HepG2 (cell line): ENCODE data around the gene C19orf33. TPM values are rescaled to one million over a fixed set of nuclear protein-coding genes. Genes with fewer than 3 reads are reported as not detected.

Experiments used
- BRCA1 ChIP-seq: sonication (generic); formaldehyde crosslinking; IDR thresholded peaks from 2 replicates; pipeline ENCODE4 v1.4.0; 2020; ENCODE audit warnings: missing genetic modification reagents
- ESRRA ChIP-seq: sonication (generic); formaldehyde crosslinking; IDR thresholded peaks from 2 replicates; pipeline ENCODE4 v1.5.1; 2020; ENCODE audit warnings: mild to moderate bottlenecking, low read depth, missing genetic modification reagents
- GRHL1 ChIP-seq: sonication (generic); formaldehyde crosslinking; conservative IDR thresholded peaks from 2 replicates; pipeline ENCODE4 v1.8.0; 2022; ENCODE audit warnings: missing genetic modification reagents
- HNRNPLL ChIP-seq: fragments of 200-400 bp; formaldehyde crosslinking; IDR thresholded peaks from 2 replicates; pipeline ENCODE4 v1.6.1; 2017; ENCODE audit warnings: mild to moderate bottlenecking, low read depth, low read length; ENCODE audit not compliant: poor library complexity, severe bottlenecking
- HOXA7 ChIP-seq: sonication (generic); formaldehyde crosslinking; IDR thresholded peaks from 2 replicates; pipeline ENCODE4 v1.8.1; 2022; ENCODE audit warnings: mild to moderate bottlenecking, missing genetic modification reagents, moderate library complexity
- MEIS1 ChIP-seq: sonication (generic); formaldehyde crosslinking; IDR thresholded peaks from 2 replicates; pipeline ENCODE4 v1.9.0; 2021; ENCODE audit warnings: mild to moderate bottlenecking, missing genetic modification reagents, moderate library complexity, borderline replicate concordance
- MXI1 ChIP-seq: IDR thresholded peaks from 3 replicates; pipeline ENCODE4 v1.6.1; 2012; ENCODE audit warnings: low read depth, low read length, inconsistent platforms, borderline replicate concordance
- POGK ChIP-seq: sonication (generic); formaldehyde crosslinking; conservative IDR thresholded peaks from 2 replicates; pipeline ENCODE4 v1.8.0; 2022; ENCODE audit warnings: mild to moderate bottlenecking, moderate library complexity, missing genetic modification reagents
- SNAPC2 ChIP-seq: sonication (generic); formaldehyde crosslinking; IDR thresholded peaks from 2 replicates; pipeline ENCODE4 v1.8.1; 2022; ENCODE audit warnings: mild to moderate bottlenecking, missing genetic modification reagents
- SP4 ChIP-seq: sonication (generic); formaldehyde crosslinking; IDR thresholded peaks from 2 replicates; pipeline ENCODE4 v1.8.1; 2023; ENCODE audit warnings: mild to moderate bottlenecking, missing genetic modification reagents
- TBX3 ChIP-seq: fragments of 450-650 bp; IDR thresholded peaks from 2 replicates; pipeline ENCODE4 v1.6.1; 2017; ENCODE audit warnings: antibody characterized with exemption, mild to moderate bottlenecking, inconsistent platforms, borderline replicate concordance
- THRA ChIP-seq: sonication (generic); formaldehyde crosslinking; IDR thresholded peaks from 2 replicates; pipeline ENCODE4 v1.4.0; 2020; ENCODE audit warnings: missing genetic modification reagents, borderline replicate concordance
- WIZ ChIP-seq: sonication (generic); formaldehyde crosslinking; IDR thresholded peaks from 2 replicates; pipeline ENCODE4 v1.5.1; 2020; ENCODE audit warnings: mild to moderate bottlenecking, missing genetic modification reagents
- YEATS2 ChIP-seq: sonication (generic); formaldehyde crosslinking; IDR thresholded peaks from 2 replicates; pipeline ENCODE4 v1.4.0; 2020; ENCODE audit warnings: missing genetic modification reagents, borderline replicate concordance
- YY1 ChIP-seq: IDR thresholded peaks from 2 replicates; pipeline ENCODE4 v1.6.1; 2011; ENCODE audit warnings: low read length, low read depth, moderate library complexity, mild to moderate bottlenecking; ENCODE audit not compliant: insufficient read depth, insufficient replicate concordance
- ZC3H4 ChIP-seq: sonication (generic); formaldehyde crosslinking; IDR thresholded peaks from 2 replicates; pipeline ENCODE4 v1.4.0; 2020; ENCODE audit warnings: missing genetic modification reagents, borderline replicate concordance
- ZMYM3 ChIP-seq: sonication (generic); formaldehyde crosslinking; IDR thresholded peaks from 2 replicates; pipeline ENCODE4 v1.5.1; 2020; ENCODE audit warnings: mild to moderate bottlenecking, missing genetic modification reagents
- ZNF20 ChIP-seq: sonication (generic); formaldehyde crosslinking; IDR thresholded peaks from 2 replicates; pipeline ENCODE4 v1.4.0; 2020; ENCODE audit warnings: mild to moderate bottlenecking, moderate library complexity, missing genetic modification reagents
- ZNF687 ChIP-seq: sonication (generic); formaldehyde crosslinking; IDR thresholded peaks from 2 replicates; pipeline ENCODE4 v1.5.1; 2020; ENCODE audit warnings: mild to moderate bottlenecking, missing genetic modification reagents, moderate library complexity
- ZNF768 ChIP-seq: sonication (generic); formaldehyde crosslinking; IDR thresholded peaks from 2 replicates; pipeline ENCODE4 v1.4.0; 2020; ENCODE audit warnings: missing genetic modification reagents
- polyA plus RNA-seq, 8 experiments: library from polyadenylated mRNA; depleted of rRNA in 3 of 8; stranded (reverse) in 7 of 8; unstranded in 1 of 8; fragments of >200 nt; fragmentation: Illumina TruSeq in 4 of 8; extraction: Trizol in 4 of 8; gene quantifications; 2 replicates each; pipeline versions ENCODE4 v1.2.1 to v1.2.3, GENCODE V29; 2011 to 2016; ENCODE audit warnings: low read depth in 4 of 8, missing spikeins in 1 of 8, mixed read lengths in 1 of 8; ENCODE audit not compliant: insufficient read depth in 1 of 8
- total RNA-seq, 5 experiments: library from RNA; depleted of rRNA; stranded (reverse); fragments of >200 nt; fragmentation: Illumina TruSeq; extraction: Trizol; gene quantifications; 2 replicates each; pipeline ENCODE4 v1.2.3, GENCODE V29; 2016; ENCODE audit warnings: low read depth in 1 of 5

The C19orf33 gene
- total and polyA plus RNA-seq, 2 of the 13 experiments (the other 11 are each of a cell fraction or from before 2014, with no cell fraction given): 2.5 to 3.3 TPM

GRCh38 chr19:38336638-38337359 lies 32.7 kb downstream of the C19orf33 start (continued):
- TF ChIP-seq ZC3H4 (CRISPR knock-in tag) (no peak), HNRNPLL (peak; percentile 63), WIZ (CRISPR knock-in tag) (no peak), ZNF20 (no peak), THRA (CRISPR knock-in tag) (no peak), GRHL1 (no peak), POGK (0 out of 2 replicates have a peak, but pooled peaks have one; percentile 15), SNAPC2 (CRISPR knock-in tag) (peak; percentile 73; the same call in 1 of the 2 replicates), TBX3 (no peak), ZMYM3 (no peak), YY1 (peak; percentile 8), ZNF687 (CRISPR knock-in tag) (peak; percentile 56), ESRRA (no peak), YEATS2 (CRISPR knock-in tag) (0 out of 2 replicates have a peak, but pooled peaks have one; percentile 31), SP4 (CRISPR knock-in tag) (peak; percentile 70), MXI1 (peak; percentile 73; the same call in 1 of the 3 replicates), BRCA1 (CRISPR knock-in tag) (no peak), ZNF768 (CRISPR knock-in tag) (peak; percentile 44; the same call in 1 of the 2 replicates), MEIS1 (CRISPR knock-in tag) (no peak), HOXA7 (CRISPR knock-in tag) (no peak)
